Fibroblast of pulmonary artery (primary cell): ENCODE data around the gene TXN2.

ENCODE experiments used
- DNase-seq: peaks from one replicate; pipeline ENCODE4 v3.0.0-alpha.2; 2010; ENCODE audit warnings: low read depth
- H3K4me3 ChIP-seq: replicated peaks from 2 replicates; pipeline ENCODE4 v1.5.1; 2011; ENCODE audit warnings: low read depth, mild to moderate bottlenecking, control low read depth, low read length, moderate library complexity
- CTCF ChIP-seq: IDR thresholded peaks from 2 replicates; pipeline ENCODE4 v1.5.1; 2011; ENCODE audit warnings: mild to moderate bottlenecking, control low read depth, low read length, inconsistent platforms; ENCODE audit errors: missing control alignments

TXN2 gene

GRCh38 chr22:36505998-36506635 lies 24.7 kb upstream of the TXN2 start:
- DNase-seq: no peak
- peak overlapping the region; percentile 55 for H3K4me3 ChIP-seq
- no peak for TF ChIP-seq CTCF

GRCh38 chr22:36497910-36498665 lies 16.6 kb upstream of the TXN2 start:
- DNase-seq: no peak
- no peak overlapping the region for H3K4me3 ChIP-seq
- peak; percentile 13 for TF ChIP-seq CTCF

GRCh38 chr22:36493690-36494110 lies 12.3 kb upstream of the TXN2 start:
- no peak for DNase-seq
- no peak overlapping the region for H3K4me3 ChIP-seq
- TF ChIP-seq CTCF: no peak

GRCh38 chr22:36492109-36492508 lies 10.7 kb upstream of the TXN2 start:
- no peak for DNase-seq

GRCh38 chr22:36491155-36491554 lies 9.7 kb upstream of the TXN2 start:
- DNase-seq: no peak
- H3K4me3 ChIP-seq: no peak overlapping the region
- no peak for TF ChIP-seq CTCF

More at GRCh38 chr22:36492109-36492508, 10.7 kb upstream of the TXN2 start:
- TF ChIP-seq CTCF: no peak
- no peak overlapping the region for H3K4me3 ChIP-seq

- TF ChIP-seq CTCF: peak; percentile 68
- no peak overlapping the region for H3K4me3 ChIP-seq
- peak; percentile 68 for DNase-seq
These were observed 5.4 kb upstream of the TXN2 start for GRCh38 chr22:36486619-36487384.
